PC-3 (cell line): ENCODE data around the gene HHATL. TPM values are rescaled to one million over a fixed set of nuclear protein-coding genes. Genes with fewer than 3 reads are reported as not detected.

Source experiments
- ATAC-seq: fragments of 200-7000 bp; cut with Tn5 transposase; 2 replicates; pipeline ENCODE4 v1.9.1; 2020; ENCODE audit warnings: mild to moderate bottlenecking, moderate library complexity
- BruUV-seq: library from RNA; stranded (reverse); fragments of 400-500 nt; replicated peaks from 2 replicates; lab custom pipeline; 2021; lab: Mats Ljungman, UMichigan
- CTCF ChIA-PET: fragments of 300-600 bp; sonication (Branson Sonifier 250); formaldehyde crosslinking; loops from one replicate; lab custom pipeline; 2022; ENCODE audit warnings: antibody characterized with exemption; lab: Charles Lee
- POLR2A ChIA-PET: fragments of 300-600 bp; sonication (Branson Sonifier 250); formaldehyde crosslinking; loops from one replicate; lab custom pipeline; 2022; ENCODE audit warnings: antibody characterized with exemption; ENCODE audit not compliant: unreplicated experiment; lab: Charles Lee
- DNase-seq: peaks from one replicate; pipeline ENCODE4 v3.0.0-alpha.2; 2015
- H2AFZ ChIP-seq: fragments of 300-600 bp; sonication (generic); 2 replicates; pipeline ENCODE4 v1.6.0; 2016; ENCODE audit warnings: antibody characterized with exemption, low read length
- H3F3A ChIP-seq: fragments of 300-600 bp; sonication (generic); one replicate; pipeline ENCODE4 v1.6.0; 2017; ENCODE audit warnings: antibody characterized with exemption, low read length, control low read depth, mild to moderate bottlenecking; ENCODE audit not compliant: unreplicated experiment
- H3K27ac ChIP-seq: fragments of 300-600 bp; sonication (generic); 2 replicates; pipeline ENCODE4 v1.5.1; 2016; ENCODE audit warnings: mild to moderate bottlenecking, low read length
- H3K27me3 ChIP-seq: fragments of 300-600 bp; sonication (generic); 2 replicates; pipeline ENCODE4 v1.6.1; 2016; ENCODE audit warnings: low read length, mixed read lengths
- H3K36me3 ChIP-seq: fragments of 300-600 bp; sonication (generic); 2 replicates; pipeline ENCODE4 v1.6.1; 2016; ENCODE audit warnings: low read depth, mixed run types, low read length, mixed read lengths
- H3K4me1 ChIP-seq: fragments of 300-600 bp; sonication (generic); 2 replicates; pipeline ENCODE4 v1.5.1; 2016; ENCODE audit warnings: low read length; ENCODE audit not compliant: insufficient read depth
- H3K4me2 ChIP-seq: fragments of 300-600 bp; sonication (generic); 2 replicates; pipeline ENCODE4 v1.6.0; 2016; ENCODE audit warnings: low read length
- H3K4me3 ChIP-seq: fragments of 300-600 bp; sonication (generic); 2 replicates; pipeline ENCODE4 v1.5.1; 2016; ENCODE audit warnings: mild to moderate bottlenecking, low read length, mixed read lengths
- H3K79me2 ChIP-seq: fragments of 300-600 bp; sonication (generic); 2 replicates; pipeline ENCODE4 v1.6.1; 2017; ENCODE audit warnings: low read length, mixed read lengths
- H3K9ac ChIP-seq: fragments of 300-600 bp; sonication (generic); 2 replicates; pipeline ENCODE4 v1.6.0; 2016; ENCODE audit warnings: mild to moderate bottlenecking, low read length
- H3K9me2 ChIP-seq: fragments of 300-600 bp; sonication (generic); replicated peaks from 2 replicates; pipeline ENCODE4 v1.6.1; 2016; ENCODE audit warnings: mixed run types, low read length, mixed read lengths
- H3K9me3 ChIP-seq: fragments of 300-600 bp; sonication (generic); 2 replicates; pipeline ENCODE4 v1.6.1; 2016; ENCODE audit warnings: low read length, mixed read lengths
- H4K20me1 ChIP-seq: fragments of 300-600 bp; sonication (generic); 2 replicates; pipeline ENCODE4 v1.6.1; 2016; ENCODE audit warnings: low read length, mixed read lengths
- CTCF ChIP-seq: fragments of 300-600 bp; sonication (generic); conservative IDR thresholded peaks from 2 replicates; pipeline ENCODE4 v1.5.1; 2017; ENCODE audit warnings: antibody characterized with exemption, low read depth, mild to moderate bottlenecking, low read length
- EZH2 ChIP-seq: fragments of 300-600 bp; sonication (generic); IDR thresholded peaks from one replicate; pipeline ENCODE4 v1.6.1; 2017; ENCODE audit warnings: antibody characterized with exemption, mild to moderate bottlenecking, low read length; ENCODE audit not compliant: unreplicated experiment
- EZH2phosphoT487 ChIP-seq: fragments of 300-600 bp; sonication (generic); IDR thresholded peaks from 2 replicates; pipeline ENCODE4 v1.6.1; 2018; ENCODE audit warnings: mild to moderate bottlenecking, antibody characterized with exemption, low read length, borderline replicate concordance
- intact Hi-C: fragments of 100-400 bp; cut with micrococcal nuclease; formaldehyde crosslinking; loops from 2 replicates; pipeline ENCODE4 v1.9.0; 2023
- total RNA-seq: library from RNA; depleted of rRNA; stranded (reverse); fragments of >200 nt; gene quantifications from 2 replicates; pipeline ENCODE4 v1.2.3, GENCODE V29; 2014

Gene HHATL
- total RNA-seq, 1 experiment from 2014 or later = not detected

DNA sequence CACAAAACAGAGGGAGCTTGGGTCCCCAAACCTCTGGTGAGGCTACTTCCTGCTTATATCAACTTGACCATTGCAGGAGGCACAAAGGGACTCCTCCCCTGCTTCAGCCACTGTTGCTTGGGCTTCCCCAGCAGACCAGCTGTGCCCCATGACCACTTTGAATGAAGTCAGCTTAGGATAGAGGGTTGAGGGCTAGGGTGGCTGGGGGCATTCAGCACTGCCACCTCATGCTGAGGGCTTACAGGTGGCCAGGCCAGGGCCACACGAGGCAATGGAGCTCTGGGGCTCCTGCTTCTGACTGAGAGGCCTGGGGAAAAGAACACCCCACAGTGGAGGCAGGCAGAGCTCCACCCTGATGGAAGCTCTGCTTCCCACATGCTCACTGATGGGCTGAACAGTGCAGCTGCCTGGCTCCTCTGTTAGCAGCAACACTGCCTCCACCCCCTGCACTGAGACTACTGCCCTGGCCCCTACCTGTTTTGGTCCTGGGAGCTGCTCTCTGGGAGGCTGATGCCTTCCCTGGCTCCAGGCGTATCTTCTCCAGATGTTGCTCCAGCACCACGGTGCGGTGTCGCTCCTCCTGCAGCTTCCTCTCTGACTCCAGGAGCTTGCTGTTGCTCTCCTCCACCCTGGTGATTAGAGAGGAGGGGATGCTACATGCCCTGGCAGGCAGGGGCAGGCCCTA, 10.2 kb upstream of the HHATL start:
- Histone ChIP-seq H3K79me2 (no peaks in the 10 kb centered on the region), H3K4me2 (no peak overlapping the region), H2AFZ (no peak overlapping the region), H3K4me3 (no peak overlapping the region), H3F3A (no peaks in the 10 kb centered on the region), H3K27ac (no peak overlapping the region), H3K27me3 (no peaks in the 10 kb centered on the region), H3K36me3 (no peaks in the 10 kb centered on the region), H3K9me2 (no peaks in the 10 kb centered on the region), H4K20me1 (no peaks in the 10 kb centered on the region), H3K9me3 (no peaks in the 10 kb centered on the region), H3K9ac (no peak overlapping the region), H3K4me1 (no peaks in the 10 kb centered on the region)
- POLR2A ChIA-PET = no interaction called here
- ATAC-seq = no peak
- DNase-seq = no peak
- CTCF ChIA-PET = interaction anchor here (0.6 kb wide), 1 partner anchor 88 kb away, joined by 3 read pairs; no protein-coding TSS in a partner anchor
- BruUV-seq = no TSS peak
- intact Hi-C loops = no loop called here
- TF ChIP-seq EZH2phosphoT487 = no peak
- TF ChIP-seq CTCF = no peak
- no peak for TF ChIP-seq EZH2

GRCh38 chr3:42712344-42712648, 9.7 kb upstream of the HHATL start:
- no peaks in the 10 kb centered on the region for H4K20me1 ChIP-seq
- H3K79me2 ChIP-seq = no peaks in the 10 kb centered on the region
- CTCF ChIA-PET = no interaction called here
- no peaks in the 10 kb centered on the region for H3K4me1 ChIP-seq
- H3K9me3 ChIP-seq = no peaks in the 10 kb centered on the region
- H3F3A ChIP-seq = no peaks in the 10 kb centered on the region
- no peak for ATAC-seq
- BruUV-seq = no TSS peak
- H3K4me2 ChIP-seq = no peak overlapping the region
- no peaks in the 10 kb centered on the region for H3K27me3 ChIP-seq
- no peak for TF ChIP-seq EZH2
- no peak for TF ChIP-seq CTCF
- TF ChIP-seq EZH2phosphoT487 = no peak
- intact Hi-C loops = no loop called here
- no peak for DNase-seq
- no peak overlapping the region for H2AFZ ChIP-seq
- no peaks in the 10 kb centered on the region for H3K9me2 ChIP-seq
- no peak overlapping the region for H3K4me3 ChIP-seq
- no peak overlapping the region for H3K27ac ChIP-seq
- no peaks in the 10 kb centered on the region for H3K36me3 ChIP-seq
- H3K9ac ChIP-seq = no peak overlapping the region
- POLR2A ChIA-PET = no interaction called here

DNA sequence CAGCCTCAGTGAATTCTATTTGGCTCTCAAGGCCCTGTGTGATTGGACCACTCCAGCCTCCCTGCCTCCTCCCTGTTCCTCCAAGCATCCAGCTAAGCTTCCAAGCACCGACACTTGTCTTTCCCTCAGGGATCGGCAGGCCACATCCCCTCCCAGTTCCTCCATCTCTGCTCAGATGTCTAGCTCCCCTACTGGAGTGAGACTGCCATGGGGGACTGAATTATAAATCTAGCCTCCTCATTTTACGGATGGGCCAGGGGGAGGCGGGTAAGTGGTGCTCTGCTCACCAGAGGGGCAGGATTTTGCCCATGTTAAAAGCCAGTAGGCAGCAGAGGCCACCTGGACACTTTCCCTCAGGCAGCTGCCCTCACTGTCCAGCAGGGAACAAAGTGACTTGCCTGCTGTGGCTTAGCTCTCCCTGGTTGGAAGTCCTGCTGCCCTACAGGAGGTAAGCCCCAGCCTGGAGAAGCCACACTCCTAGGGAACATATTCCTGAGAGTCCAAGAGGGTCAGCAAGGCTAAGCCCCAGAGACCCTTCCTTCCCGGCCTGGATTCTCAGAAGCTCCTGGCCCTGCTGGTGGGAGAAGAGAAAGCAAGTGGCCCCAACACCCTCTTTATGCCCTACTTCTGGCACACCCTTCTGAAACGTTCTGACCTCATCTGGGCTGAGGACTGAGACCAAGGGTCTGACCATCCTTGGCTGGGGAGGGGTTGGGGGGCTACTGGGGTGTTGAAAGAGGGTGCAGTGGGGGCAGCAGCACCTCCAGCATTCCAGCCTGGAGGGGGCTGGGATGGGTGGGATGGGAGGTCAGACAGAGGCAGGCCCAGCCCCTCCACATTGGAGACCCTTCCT, 9.1 kb upstream of the HHATL start:
- H3K4me1 ChIP-seq = no peaks in the 10 kb centered on the region
- H3K9me2 ChIP-seq = no peaks in the 10 kb centered on the region
- ChIA-PET CTCF (interaction anchor here (0.6 kb wide), 2 partner anchors 33 to 54 kb away, joined by 4 to 7 read pairs; no protein-coding TSS in a partner anchor), POLR2A (no interaction called here)
- BruUV-seq = no TSS peak
- H3K27me3 ChIP-seq = no peaks in the 10 kb centered on the region
- H3F3A ChIP-seq = no peaks in the 10 kb centered on the region
- no peaks in the 10 kb centered on the region for H3K79me2 ChIP-seq
- H2AFZ ChIP-seq = no peak overlapping the region
- H3K4me3 ChIP-seq = no peak overlapping the region
- TF ChIP-seq EZH2phosphoT487 (no peak), CTCF (peak; percentile 35; the same call in 1 of the 2 replicates), EZH2 (no peak)
- H3K4me2 ChIP-seq = no peak overlapping the region
- H3K36me3 ChIP-seq = no peaks in the 10 kb centered on the region
- ATAC-seq (peak; percentile 55), DNase-seq (peak; percentile 17)
- H3K9ac ChIP-seq = no peak overlapping the region
- intact Hi-C loops = no loop called here
- no peaks in the 10 kb centered on the region for H4K20me1 ChIP-seq
- H3K27ac ChIP-seq = no peak overlapping the region
- no peaks in the 10 kb centered on the region for H3K9me3 ChIP-seq
